Suppressor macrophage (primary cell): ENCODE measurements around the gene IFT43.
A peak's percentile ranks its signal among the peaks of the same experiment; 100 is the strongest.

ENCODE experiments used
- DNase-seq, 4 experiments: peaks; one replicate each; pipeline ENCODE4 v3.0.0-alpha.2; 2020 to 2022

The IFT43 gene

DNA sequence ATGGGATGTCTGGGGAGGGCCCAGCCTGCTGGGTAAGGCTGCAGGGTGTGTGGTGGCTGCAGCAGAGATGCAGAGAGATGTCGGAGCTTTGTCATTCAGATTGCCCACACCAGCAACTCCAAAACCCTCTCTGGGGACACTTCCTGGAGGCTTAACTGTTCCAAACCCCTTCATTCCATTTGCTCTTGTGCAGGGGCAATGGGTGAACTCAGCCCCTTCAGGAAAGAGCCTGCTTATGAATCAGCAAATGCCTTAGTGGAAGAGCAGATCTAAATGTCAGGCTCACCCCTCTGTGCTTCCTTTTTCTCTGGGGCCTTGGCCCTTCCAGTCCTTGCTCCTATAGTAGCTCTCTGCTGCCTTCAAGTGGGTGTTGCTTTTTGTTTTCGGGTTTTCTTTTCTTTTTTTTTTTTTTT, 129.5 kb downstream of the IFT43 start:
- peak; percentile 39 to 67 (median 58) for DNase-seq

DNA sequence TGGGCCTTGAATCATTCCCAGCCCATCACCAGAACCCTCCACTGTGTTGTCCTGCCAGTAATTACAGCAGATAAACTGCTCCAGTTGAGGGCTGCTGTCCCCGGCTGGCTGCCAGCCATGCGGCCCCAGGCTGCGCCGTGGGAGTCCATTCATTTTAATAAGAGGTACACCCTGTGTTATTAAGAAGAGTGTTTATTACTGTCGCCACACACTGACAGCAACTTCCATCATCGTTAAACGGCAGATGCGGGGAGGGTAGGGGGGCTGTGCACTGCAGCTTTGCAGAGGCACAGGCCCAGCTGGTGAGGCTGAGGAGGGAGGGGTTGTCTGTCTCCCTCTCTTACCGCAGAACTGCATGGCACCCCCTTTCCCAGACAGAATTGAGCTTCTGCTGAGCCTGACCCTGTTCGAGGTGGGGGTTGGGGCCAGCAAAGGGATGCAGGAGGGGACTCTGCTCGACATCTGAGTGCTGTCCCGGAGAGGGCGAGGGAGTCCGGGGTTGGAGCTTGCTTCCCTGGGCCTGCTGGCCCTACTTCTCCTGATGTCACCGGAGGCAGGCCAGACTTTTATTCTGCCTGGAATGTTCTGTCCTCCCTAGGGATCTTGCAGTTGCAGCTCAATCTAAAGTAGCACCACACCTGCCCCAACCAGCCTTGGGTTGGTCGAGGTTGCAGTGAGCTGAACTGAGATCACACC, 132.4 kb downstream of the IFT43 start:
- no peak for DNase-seq

DNA sequence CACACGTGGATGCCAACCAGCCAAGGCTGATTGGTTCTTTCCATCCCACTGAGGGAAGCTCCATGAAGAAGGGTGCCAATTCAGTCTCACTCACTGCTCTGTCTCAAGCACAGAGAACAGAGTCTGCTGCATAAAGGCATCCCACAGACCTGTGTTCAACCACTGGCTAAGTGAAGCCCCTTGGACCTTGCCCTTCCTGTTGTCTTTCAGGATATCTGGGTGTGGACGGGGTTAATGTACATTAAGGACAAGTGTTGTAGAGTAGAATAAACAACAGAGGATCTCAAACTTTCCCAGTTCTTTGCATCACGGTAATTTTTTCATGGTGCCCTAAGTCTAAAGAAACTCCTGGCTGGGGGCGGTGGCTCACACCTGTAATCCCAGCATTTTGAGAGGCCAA, 133.0 kb downstream of the IFT43 start:
- no peak for DNase-seq

DNA sequence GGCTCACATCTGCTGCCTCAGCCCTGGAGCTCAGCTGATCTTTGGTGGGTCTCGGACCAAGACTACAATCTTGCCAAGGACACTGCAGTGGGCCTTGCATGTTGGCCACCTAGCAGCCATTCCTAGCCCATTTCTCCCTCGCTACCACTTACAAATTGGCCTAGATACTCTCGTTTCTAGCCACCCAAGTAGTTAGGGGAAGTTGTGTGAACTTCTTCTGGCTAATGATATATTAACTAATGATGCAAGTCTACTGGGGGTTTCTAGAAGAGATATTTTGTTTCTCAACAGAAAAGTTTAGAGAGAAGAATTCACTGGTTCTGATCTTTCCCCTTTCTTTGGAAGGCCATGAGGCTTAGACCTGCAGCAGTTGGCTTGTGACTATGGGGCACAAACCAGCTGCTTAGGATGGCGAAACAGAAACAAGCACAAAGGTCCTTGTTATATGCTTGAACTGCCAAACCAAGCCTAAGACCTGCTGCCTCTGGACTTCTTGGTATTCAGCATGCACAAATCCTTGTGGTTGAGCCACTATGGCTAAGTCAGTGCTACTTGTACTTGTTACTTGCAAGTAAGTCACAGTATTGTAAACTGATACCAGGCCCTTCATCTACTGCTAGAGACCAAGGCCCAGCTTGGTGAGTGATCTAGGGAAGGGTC, 135.7 kb downstream of the IFT43 start:
- DNase-seq, result peak in 3 of 4 experiments; percentile 9 to 24 (median 23)

DNA sequence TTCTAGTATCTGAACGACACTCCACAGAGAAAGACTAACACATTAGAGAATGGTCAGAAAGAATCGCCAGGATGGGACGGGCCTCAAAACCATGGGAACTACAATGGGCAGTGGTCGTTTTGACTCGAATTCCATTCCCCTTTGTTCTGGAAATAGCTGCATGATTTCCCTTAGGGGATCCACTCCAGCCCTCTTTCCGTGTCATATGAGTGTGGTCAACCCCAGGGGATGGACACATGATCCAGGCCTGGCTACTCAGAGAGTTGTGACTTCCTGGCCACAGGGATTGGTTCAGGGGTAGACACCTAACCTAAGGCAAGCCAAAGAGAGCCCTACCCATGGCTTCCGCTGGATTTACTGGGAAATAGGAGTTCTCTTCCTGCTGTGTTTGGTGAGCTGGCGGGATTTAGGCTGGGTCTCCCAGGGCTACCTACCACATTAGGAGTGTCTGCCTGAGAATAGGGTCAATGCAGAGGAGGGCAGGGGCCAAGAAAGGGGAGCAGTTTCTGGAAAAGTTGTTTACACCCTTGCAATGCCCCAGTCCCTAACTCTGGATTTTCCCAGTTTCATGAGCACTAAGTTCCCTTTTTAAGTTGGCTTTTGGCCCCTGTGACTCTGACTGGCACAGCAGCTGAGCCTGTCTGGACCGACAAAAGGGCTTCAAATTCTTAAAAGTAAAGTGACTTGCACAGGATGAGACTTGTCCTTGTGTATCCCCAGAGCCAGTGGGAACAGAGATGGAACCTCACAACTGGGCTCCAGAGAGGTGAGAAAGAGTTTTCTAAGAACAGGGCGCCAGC, 138.1 kb downstream of the IFT43 start:
- peak; percentile 13 to 57 (median 46) for DNase-seq

DNA sequence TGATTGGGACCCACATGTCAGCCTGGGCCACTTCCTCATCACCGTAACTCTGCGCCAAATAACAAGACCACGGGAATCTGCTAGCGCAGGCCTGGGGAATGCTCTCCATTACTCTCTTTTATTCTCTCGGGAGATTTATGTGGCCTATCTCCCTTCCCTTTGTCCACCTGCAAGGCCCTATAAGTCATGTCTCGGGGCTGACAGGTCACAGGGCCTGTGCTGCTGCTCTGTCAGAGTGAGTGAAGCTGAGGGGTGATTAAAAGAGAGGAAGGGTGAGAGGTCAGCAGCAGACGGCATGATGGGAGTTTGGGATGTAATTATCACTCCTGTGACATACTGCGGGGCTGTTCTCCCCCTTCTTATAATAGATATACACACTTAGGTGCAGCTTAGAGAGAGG, 139.9 kb downstream of the IFT43 start:
- DNase-seq, result no peak

DNA sequence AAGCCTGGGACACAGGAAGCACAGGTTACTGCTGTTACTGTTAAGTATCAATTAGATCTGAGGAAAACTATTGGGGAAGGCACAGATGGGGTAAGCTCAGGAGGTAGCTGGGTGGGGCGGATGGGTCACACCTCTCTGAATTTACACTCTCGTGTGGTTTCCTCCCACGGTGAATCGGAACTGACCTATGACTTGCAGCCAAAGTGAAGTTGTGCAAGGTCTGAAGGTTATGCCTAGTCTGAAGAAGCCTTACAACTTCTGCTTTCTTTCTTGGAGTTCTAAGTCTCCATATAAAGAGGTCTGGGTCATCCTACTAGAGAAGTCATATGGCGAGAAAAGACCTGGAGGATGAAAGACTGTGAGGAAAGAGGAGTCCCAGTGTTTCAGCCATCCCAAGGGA, 140.5 kb downstream of the IFT43 start:
- peak; percentile 44 to 81 (median 69) for DNase-seq

DNA sequence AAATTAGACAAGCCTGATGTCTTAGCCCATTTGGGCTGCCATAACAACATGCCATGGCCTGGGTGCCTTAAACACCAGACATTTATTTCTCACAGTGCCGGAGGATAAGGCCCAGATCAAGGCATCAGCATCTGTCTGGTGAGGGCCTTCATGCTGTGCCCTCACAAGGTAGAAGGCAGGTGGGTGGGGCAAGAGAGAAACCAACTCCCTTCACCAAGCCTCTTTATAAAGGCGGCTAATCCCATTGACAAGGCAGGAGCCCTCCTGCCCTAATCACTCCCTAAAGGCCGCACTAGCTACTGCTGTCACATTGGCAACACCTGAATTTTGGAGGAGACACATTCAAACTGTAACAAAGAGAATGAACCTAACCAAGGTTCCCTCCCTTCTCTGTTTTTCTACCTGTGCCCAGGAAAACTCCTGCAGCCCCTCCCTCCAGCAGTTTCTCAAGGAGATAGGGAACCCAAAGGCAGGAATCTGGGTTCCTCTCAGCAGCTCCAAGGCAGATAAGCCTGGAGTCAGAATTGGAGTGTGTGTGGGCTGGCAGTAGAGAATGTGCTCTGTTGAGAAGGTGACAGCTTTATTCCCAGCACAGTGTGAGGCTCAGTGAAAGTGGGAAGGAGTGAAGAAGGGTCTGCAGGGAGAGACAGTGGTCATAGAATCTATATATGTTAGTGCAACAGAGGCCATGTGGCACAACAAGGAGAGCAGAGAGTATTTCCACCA, 144.5 kb downstream of the IFT43 start:
- no peak for DNase-seq

DNA sequence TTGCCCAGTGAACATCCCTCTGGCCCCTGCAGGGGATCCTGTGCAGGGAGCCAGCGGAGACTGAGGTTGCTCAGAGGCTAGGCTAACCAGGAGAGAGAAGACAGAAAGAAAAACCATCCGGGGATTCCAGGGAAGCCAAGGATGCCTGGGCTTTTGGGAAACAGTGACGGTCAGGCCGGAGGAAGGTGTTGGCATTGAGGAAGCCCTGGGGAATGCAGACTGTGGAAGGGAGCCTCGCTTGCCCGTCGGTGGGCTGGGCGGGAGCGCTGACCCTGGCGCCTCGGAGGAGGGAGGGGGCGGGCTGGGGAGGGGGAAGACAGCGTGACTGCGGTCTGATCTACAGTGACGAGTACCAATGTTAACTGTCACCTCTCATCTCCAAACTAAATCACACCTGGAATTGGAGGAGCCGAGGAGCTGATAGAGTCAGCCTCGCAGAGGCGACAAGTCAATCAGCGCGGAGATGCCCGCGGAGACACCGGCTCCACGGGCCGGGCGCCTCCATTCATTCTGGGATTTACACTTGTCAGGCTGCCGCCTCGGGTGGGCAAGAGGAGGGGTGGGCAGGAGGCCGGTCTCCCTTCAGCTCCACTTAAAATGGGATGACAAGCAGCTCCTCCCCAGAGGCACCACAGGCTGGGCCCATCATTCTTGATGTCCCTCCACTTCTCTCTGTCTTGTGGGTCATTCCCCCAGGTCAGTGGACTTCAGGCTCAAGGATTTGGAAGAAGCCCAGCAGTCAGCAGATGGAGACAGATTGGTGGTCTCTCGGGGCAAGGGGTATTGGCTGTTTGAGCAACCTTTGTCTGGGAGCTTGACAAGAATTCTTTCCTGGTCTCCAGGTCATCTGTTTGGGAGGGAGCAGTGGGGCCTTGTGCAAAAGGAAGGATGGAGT, 145.8 kb downstream of the IFT43 start:
- DNase-seq, result no peak

DNA sequence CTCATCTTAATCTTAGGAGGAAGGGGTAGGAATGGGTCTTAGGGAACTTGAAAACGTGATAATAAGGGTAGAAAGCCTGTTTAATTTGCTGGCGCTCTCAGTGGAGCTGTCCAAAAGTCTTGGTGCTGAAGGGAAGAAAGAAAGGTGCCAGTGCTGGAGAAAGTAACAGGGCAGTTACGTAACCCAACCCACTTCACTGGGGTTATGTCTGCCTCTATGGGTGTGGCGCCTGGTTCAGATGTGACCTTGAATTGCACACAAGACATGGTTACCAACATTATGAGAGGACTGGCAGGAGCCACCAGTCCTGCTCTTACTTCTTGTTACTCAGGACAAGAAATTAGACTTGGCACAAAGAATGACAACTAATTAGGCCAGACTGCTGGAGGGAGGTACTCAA, 147.5 kb downstream of the IFT43 start:
- DNase-seq, result peak in 3 of 4 experiments; percentile 15 to 39 (median 35)
